Suppressor macrophage treated with lipopolysaccharide for 1 hour (primary cell): ENCODE measurements around the gene C14orf180.

ENCODE experiments used
- DNase-seq, 3 donors: peaks; one replicate each; pipeline ENCODE4 v3.0.0-alpha.2; 2020 to 2022

C14orf180 gene

DNA sequence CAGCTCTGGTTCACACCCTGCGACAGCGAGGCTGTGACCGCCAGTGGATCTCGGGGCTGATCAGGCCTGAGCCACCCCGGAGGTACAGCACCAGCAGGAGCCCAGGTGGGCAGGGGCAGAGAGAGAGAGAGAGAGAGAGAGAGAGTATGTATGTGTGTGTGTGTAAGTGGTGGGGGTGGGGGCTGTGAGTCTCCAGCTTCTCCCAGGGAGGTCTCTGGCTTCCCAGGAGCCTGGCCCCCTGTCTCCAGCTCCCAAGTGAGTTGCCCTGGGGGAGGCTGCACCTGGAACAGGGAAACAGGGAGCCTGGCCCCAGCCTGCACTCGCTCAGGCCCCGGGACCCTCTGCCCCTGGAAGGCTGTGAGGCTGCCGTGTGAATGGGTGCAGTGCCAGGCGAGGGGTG, 2.0 kb downstream of the C14orf180 start:
- DNase-seq, result no peak

DNA sequence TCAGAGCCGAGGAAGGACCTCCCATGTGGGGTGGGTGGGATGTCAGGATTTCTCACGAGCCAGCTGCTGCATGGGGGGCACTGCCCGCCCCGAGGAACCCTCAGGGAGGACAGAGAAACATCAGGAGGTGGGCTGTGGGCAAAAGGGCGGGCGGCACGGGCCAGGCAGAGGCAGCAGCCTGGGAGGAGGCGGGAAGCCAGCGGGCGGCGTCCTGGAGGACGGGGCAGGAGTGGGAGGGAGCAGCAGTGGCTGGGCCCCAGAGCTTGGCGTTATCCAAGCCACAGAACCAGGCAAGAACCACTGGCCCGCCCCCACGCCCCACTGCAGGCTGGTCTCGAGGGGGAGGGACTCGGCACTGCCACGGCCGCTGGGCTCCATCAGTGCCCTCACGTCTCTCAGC, 2.4 kb downstream of the C14orf180 start:
- no peak for DNase-seq

DNA sequence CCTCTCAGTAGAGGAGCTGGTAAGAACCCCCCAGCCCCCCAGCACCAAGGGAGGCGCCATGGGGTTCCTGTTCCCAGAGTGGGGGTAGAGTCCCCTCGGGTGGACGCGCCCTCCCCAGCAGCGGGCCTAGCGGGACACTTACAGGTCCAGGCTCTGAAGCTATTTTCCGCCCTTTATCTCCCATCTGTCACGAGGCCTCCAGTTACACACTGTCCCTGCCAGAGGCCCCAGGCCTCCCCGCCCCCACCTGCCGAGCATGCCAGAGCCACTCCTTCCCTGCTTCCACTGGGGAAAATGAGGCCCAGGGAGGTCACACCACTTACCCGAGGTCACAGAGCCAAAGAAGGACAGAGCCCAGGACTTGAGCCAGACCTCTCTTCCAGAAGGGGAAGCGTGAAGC, 3.1 kb downstream of the C14orf180 start:
- no peak for DNase-seq

DNA sequence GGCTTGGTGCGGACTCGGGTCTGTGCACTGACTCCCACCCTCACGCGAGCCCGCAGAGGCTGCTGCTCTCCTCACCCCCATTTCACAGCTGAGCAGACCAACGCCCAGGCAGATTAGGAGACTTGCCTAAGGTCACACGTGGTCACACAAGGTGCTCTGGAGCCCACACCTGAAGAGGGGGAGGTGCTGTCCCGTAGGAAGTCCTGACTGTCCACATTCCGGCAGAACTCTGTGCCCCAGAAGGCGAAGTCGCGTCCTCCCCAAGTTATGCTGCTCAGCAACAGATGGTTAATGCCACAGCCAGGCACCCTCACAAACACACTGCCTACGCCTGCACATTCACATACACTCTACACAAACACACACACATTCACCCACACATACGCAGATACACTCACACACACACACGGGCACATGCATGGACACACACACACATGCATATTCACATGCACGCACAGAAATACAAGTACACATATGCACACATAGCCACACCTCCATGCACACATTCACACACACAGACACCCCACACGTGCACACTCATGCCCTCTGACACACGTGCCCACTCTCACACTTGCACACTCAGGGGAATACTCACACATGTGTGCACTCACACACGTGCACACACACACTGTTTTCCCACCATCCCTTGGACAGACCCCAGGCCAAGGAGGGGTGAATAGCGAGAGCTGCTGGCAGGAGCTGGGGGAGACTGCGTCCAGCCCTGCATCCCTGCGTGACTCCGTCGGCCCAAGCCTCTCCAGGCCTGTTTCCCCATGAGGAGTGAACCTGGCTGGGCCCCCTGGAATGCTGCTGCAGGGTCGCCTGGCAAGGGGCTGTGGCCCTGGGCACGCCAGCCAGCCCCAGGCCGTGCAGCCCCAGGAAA, 4.1 kb downstream of the C14orf180 start:
- no peak for DNase-seq

DNA sequence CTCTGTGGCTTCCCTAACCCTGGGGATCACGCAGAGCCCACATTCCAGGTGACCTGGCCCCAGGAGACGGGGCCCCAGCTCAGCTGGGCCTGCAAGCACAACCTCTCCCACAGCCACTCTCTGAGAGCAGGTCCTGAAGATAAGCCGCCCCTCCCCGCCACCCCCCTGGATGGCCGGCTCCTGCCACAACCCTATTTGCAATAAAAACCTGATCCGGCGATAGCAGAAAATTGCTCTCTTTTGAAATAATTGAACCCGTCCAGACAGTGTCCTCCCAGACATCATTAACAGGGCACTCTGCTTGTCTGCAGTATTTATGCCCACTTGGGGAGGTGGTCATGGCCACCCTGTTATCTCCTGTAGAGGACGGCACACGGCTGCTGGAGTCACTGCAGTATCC, 5.0 kb downstream of the C14orf180 start:
- DNase-seq, result no peak

DNA sequence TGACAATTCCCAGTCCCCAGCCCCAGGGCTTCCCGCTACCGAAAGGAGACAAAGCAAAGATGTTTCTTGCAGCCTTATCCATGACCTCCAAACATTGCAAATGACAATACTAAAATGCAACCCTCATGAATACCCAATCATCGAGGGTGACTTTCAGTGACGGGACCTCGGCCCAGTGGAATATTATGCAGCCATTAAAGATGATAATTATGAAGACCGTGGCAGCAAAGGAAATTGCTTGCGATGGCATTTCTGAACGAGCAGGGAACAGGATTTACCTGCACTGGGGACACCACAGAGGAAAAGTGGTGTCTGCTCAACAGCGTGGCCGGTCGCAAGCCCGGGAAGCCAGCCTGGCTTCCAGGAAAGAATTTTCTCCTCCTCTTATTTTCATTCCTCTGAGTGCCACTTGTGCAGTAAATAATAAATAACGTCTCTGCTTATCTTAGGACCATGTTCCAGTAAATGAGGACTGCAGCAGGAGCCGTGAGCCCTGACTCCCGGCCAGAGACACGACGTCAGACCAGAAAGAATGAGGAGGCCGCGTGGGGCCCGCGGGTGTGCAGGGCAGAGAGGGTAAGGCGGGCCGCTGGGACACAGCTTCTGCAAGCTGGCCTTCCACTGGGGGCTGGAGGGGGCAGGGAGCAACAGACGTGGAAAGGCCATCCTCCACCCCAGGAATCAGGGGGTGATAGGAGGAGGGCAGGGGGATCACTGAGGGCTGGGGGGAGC, 6.6 kb downstream of the C14orf180 start:
- no peak for DNase-seq

DNA sequence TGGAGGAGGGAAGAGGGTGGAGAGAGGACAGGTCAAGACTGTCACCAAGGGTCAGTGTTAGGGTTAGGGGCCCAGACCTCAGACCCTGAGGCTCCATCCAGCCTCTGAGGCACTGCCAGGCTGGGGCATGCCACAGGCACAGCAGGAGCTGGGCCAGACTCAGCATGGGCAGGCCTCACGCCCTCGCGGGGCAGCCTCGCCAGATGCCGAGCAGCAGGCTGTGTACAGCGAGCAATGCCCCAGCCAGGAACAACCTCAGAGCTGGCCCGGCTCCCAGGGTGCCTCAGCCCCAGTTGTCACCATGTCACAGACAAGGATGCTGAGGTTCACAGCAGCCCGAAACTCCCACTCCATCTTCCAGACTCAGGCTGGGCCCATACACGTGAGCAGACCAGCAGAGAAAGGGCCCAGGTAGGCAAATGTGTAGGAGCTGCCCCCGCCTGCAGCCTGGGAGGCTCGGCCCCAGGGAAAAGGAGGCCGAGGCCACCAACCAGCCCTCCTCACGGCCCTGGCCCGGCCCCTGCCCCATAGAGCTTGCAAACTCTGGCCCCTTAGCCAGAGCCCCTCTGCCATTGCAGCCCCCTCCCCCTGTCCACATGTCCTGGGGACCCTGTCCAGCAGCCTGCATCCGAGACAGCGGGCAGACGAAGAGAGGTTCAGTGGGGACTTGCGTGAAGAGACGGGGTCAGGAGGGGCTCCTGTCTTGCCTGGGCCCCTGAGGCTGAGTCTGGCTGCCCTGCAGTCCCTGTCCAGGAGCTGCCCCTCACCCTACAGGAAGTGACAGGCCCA, 7.5 kb downstream of the C14orf180 start:
- no peak for DNase-seq

DNA sequence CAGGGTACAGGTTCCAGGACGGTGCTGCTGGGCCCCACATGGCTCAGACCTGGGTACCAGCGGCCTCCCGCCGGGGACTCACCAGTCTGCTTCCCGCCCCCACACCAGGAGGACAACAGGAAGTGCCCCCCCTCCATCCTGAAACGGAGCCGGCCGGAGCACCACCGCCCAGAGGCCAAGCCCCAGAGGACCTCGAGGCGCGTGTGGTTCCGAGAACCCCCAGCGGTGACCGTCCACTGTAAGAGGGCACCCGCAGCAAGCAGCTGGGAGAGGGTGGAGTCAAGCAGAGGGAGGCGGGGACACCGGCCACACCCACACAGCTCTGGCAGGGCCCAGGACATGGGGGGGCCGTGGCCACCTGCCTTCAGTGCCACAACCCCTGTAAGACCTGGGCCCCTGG, 8.1 kb downstream of the C14orf180 start:
- no peak for DNase-seq

DNA sequence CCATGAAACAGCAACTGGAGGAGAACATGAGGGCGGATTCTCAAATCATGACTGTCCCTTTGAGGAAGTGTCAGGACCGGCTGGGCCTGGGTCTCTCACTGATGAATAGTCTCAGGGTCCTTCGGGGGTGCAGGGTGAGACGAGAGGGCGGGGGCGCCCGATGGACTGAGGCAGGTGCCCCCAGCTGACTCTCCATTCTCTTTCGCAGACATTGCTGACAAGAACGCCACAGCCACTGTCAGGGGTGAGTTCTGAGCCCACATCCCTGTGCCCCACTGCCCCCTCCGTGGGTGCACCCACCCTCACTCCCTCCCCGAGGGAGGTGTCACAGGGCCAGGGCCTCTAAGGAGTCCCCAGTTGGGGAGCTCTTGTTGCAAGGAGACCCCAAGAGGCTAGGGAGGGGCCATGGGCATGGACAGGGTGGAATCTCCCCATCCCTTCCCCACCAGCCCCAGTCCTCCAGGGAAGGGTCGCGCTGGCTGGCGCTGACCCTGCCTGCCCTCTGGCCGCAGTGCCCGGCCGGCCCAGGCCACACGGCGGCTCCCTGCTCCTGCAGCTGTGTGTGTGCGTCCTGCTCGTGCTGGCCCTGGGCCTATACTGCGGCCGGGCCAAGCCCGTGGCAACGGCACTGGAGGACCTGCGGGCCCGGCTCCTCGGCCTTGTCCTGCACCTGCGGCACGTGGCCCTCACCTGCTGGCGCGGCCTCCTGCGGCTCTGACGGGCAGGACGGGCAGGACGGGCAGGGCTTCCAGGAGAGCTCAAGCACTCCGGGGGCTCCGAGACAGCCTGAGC, 8.7 kb downstream of the C14orf180 start:
- DNase-seq, result no peak

DNA sequence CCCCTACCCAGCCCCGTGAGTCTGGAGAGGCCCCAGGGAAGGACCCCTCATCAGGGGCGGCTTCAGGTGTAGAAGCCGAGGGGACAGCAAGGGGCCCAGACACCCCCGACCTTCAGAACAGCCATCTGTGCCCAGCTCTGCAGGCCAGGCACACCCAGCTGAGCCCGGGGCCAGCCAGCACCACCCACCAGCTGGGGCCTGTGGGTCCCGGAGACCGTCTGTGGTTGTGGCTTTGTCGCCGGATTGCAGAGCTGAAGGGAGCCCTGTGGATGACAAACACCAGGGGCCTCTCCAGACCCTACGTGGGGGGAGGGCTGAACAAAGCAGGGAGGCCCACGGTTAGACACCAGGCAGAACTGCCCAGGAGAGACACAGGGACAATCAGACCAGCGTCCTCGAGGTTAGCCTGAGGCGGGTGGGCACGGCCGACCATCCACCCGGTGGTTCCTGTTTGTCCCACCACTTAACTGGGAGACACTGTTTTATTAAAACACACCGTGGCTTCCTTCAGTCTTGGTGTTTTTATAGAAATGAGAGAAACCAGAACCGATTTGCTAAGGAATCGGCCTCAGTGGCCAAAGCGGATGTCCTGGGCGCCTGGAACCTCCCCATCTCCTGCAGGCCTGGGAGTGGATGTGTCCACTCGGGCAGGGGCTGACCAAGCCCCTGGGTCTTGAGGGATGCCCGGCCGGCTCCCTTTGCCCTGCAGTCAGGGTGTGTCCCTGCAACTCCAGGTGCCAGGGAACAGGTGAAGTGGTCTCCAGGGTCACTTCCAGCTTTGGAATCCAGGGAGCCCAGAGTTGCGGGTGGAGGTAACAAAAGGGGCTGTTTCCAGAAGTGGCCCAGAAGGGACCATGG, 10.0 kb downstream of the C14orf180 start:
- DNase-seq, result no peak

DNA sequence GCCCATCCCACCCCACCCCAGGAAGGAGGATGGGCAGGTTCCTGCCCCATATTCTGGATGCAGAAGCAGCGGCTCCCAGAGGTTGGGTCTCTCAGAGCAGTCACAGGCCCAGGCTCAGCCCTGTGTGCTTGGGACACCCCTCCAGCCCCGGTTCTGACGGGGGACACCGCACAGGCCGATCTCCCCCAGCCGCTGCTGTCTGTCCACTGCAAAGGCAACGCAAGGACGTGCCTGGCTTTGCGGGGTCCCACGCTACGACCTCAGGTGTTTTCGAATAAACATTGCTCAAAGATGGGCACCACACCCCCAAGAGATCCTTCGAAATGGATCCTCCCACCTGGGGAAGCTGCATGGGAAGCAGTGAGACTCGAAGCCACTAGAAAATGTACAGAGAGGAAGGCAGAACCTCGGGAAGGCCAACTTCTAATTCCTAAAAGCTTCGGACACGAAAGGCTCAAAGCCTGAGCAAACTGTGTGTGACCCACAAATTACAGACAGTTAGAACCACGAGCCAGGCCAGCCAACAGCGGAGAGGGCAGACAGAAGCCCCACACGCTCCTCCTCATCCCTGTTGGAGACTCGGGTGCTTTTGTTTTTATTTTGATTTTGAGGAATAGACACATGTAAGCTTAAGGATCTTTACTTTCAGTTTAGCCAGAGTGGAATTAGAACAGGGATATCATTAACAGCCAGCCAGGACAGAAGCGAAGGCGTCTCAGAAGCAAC, 10.8 kb downstream of the C14orf180 start:
- no peak for DNase-seq

DNA sequence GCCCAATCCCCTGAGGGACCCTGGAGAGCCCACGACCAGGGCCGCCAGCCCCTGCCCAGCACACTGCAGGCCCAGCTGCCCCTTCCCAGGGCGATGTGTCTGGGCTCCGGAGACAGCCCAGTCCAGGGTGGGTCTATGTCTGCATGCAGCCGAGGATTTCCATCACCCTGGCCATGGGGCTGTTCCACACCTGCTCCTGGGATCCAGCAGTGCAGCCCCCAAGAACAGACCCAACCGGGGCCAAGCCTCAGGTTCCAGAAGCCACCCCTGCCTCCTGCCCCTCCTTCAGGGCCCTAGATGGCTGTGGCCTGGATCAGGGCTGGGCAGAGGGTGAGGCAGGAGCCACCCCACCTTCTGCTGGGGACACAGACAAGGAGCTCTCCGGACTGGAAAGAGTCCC, 11.5 kb downstream of the C14orf180 start:
- no peak for DNase-seq

DNA sequence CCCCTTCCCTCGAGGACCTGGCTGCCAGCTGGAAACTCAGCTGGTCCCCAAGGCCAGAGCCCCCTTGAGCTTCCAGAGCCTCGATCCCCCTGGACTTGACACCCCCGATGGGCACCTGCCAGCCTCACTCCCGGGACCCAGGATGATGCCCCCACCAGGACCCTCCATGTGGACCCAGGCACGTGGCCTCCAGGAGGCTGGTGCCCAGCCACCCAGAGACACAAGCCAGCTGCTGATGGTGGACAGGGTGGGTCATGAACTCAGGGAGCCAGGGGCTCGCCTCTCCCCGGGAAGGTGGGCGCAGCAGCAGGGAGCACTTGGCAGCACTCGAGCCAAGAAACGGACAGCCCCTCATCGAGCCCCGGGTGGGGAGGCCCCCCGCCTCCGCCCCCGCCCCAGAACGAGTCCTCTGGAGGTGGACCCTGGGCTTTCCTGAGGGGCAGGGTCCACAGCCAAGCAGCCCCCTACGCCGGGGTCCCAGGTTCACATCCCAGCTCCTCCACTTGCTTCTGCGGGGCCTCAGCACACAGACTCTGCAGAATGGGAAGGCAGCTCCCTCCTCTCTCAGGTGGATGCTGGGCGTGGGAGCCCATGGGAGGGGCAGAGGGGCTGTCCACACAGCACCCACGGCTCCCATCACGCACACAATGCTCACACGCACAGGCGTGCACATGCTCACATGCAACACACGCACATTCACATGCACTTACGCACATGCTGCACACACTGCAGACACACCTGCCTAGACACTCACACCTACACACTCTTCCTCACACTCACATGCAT, 12.1 kb downstream of the C14orf180 start:
- DNase-seq, result no peak

DNA sequence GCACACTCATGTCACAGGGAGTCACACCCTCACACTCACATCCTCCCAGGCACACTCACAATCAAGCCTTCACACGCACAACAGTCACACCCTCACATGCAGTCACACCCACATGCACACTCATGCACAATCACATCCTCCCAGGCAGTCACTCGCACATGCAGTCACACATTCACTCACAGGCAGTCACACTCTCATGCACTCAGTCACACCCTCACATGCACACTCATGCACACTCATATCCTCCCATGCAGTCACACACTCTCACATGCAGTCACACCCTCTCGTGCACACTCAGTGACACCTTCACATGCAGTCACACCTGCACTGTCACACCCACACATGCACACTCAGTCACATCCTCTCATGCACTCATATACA, 12.7 kb downstream of the C14orf180 start:
- DNase-seq, result no peak

DNA sequence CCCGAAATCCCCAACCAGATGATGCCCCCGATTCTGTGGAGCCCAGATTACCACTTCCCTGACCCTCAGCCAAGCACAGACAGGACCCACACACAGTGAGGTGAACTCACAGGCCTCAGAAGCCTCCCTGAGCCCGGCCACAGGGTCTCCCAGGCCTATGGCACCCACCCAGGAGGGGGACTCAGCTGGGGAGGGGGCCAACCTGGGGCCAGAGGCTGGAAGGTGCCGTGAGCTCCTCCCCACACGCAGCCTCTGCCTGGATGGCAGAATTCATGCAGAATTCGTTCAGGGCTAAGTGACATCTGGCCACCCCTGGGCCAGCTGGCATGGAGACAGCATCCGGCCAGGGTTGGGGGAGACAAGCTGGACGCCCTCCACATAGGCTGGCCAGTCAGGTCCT, 13.2 kb downstream of the C14orf180 start:
- no peak for DNase-seq

DNA sequence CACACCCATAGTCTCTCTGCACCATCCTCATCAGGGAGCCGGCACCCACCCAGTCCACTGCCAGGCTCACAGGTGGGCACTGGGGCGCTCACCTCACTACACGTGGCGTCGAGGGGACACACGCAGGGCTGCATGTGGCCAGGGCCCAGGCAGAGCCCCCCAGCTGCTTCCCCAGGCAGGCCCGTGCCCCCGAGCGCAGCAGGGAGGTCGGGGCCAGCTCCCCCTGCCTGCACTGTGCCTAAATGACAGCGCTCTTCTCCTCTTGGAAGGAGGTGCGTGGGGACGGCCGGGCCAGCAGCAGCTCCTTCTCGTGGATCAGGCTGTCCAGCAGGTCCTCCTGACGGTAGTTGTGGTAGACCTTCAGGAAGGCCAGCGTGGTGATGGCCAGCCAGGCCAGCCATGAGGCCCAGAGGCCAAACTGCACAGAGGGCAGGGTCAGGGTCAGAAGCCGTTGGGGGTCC, 13.7 kb downstream of the C14orf180 start:
- DNase-seq, result no peak

DNA sequence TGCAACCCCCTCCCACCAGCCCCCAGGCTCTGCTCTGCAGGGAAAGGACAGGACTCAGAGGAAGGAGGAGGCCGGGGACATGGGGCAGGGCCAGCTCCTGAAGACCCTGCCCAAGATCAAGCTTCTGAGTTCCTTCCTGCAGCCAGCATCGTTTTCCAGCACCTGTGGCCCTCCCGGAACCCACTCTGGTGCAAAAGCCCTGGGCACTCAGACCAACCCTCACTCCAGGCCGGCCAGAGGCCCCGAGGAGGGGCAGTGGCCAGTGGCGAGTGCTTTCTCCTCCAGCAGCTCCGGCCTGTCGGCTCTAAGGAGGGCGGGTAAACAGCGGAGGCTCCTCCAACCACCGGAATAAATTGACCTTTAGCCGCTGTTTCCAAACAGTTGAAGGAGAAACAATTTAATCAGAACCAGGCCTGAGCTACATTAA, 14.2 kb downstream of the C14orf180 start:
- DNase-seq, result no peak

DNA sequence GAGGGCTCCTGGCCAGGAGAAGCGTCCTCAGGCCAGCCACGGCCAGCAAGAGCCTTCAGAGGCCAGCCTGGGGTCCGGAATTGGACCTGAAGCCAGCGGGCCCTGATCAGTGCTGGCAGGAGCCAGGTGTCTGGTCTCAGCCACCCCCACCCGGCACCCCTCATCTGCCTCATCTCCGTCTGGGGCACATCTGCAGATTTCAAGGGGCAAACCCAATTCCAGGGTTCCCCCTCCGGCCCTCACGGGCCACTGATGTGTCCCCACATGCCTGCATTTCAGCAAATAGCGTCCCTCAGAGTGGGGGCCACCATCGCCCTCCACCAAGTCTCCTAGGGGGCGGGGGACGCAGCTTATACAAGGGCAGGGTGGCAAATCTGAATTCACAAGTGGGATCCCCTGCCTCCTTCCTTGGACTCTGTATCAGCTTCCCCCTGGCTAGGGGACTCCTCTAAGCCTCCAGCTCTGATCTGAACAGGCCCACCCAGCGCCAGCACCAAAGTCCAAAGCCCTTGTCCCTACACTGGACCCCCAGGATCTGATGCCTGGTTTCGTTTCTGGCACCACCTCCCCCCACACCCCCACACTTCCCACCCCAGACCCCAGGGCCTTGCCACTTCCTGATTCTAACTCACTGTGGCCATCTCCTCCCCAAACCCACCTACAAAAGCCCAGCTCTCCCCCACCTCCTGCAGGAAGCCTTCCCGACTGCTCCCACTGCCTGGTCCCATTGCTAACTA, 14.9 kb downstream of the C14orf180 start:
- no peak for DNase-seq

DNA sequence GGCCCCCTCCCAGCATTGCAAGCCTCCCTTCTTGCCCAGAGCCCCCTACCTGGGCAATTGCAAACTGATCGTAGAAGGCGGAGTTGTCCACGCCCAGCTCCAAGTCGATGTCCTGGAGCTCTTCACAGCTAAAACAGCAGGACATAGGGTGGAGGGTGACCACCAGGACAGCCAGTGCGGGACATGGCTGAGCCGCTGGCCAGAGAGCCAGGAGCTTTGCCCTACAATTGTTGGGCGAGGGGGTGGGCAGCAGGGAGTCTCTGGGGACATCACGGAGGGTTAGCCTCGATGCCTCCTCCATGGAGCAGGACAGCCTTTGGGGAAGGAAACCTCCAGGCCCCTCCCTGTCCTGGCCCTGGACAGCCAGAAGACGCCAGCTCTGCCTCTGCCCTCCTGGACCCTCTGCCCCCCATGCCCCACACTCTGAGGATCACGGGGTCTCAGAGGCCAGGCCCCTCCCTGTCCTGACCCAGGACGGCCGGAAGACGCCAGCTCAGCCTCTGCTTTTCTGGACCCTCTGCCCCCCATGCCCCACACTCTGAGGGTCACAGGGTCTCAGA, 15.6 kb downstream of the C14orf180 start:
- DNase-seq, result no peak
